SK-N-SH (cell line): Measurements from ENCODE around the gene ROBO1. TPM values are rescaled to one million over a fixed set of nuclear protein-coding genes. Genes with fewer than 3 reads are reported as not detected.

Source experiments
- CTCF ChIA-PET: fragments of 300-600, 350-600 bp; formaldehyde crosslinking; extraction: SDS; loops from one replicate; lab custom pipeline; 2021; lab: Yijun Ruan, JAX
- POLR2A ChIA-PET: fragments of 350-600 bp; sonication (Branson Sonifier 250); formaldehyde crosslinking; extraction: SDS; loops from one replicate; lab custom pipeline; 2020; ENCODE audit warnings: antibody characterized with exemption, inconsistent platforms; lab: Yijun Ruan, JAX
- DNase-seq: peaks from one replicate; pipeline ENCODE4 v3.0.0; 2012
- H2AFZ ChIP-seq: fragments of 200-600 bp; sonication (generic); 2 replicates; pipeline ENCODE4 v1.8.1; 2016; ENCODE audit warnings: antibody characterized with exemption, mild to moderate bottlenecking, low read depth
- H3F3A ChIP-seq: fragments of 200-600 bp; sonication (generic); replicated peaks from 2 replicates; pipeline ENCODE3; 2016; ENCODE audit warnings: antibody characterized with exemption, mild to moderate bottlenecking; ENCODE audit not compliant: insufficient read depth
- H3K27ac ChIP-seq, 2 experiments: fragments of 200-500 bp in 1 of 2; fragments of 200-600 bp in 1 of 2; sonication (Bioruptor generic) in 1 of 2; sonication (generic), shearing (Covaris generic) in 1 of 2; 2 replicates each; pipeline versions ENCODE4 v1.5.1 to v1.6.1; 2014 to 2016; ENCODE audit warnings: low read depth in 2 of 2, inconsistent platforms in 1 of 2, low read length in 1 of 2, mild to moderate bottlenecking in 1 of 2, mixed read lengths in 1 of 2
- H3K27me3 ChIP-seq: fragments of 200-600 bp; sonication (generic), shearing (Covaris generic); 2 replicates; pipeline ENCODE4 v1.6.1; 2016; ENCODE audit warnings: mixed run types; ENCODE audit not compliant: insufficient read depth
- H3K36me3 ChIP-seq, 2 experiments: fragments of 200-500 bp in 1 of 2; fragments of 200-600 bp in 1 of 2; sonication (Bioruptor generic) in 1 of 2; sonication (generic) in 1 of 2; replicated peaks in 1 of 2; 2 replicates each; pipeline versions ENCODE3 to v1.5.1; 2014 to 2016; ENCODE audit warnings: low read length in 1 of 2, mild to moderate bottlenecking in 1 of 2; ENCODE audit not compliant: insufficient read depth in 2 of 2, control insufficient read depth in 1 of 2
- H3K4me1 ChIP-seq, 2 experiments: fragments of 200-500 bp in 1 of 2; fragments of 200-600 bp in 1 of 2; sonication (Bioruptor generic) in 1 of 2; sonication (generic), shearing (Covaris generic) in 1 of 2; 2 replicates each; pipeline versions ENCODE4 v1.5.1 to v1.6.1; 2014 to 2016; ENCODE audit warnings: low read depth in 1 of 2, low read length in 1 of 2, mixed run types in 1 of 2; ENCODE audit not compliant: insufficient read depth in 2 of 2, control insufficient read depth in 1 of 2
- H3K4me2 ChIP-seq: fragments of 200-600 bp; sonication (generic), shearing (Covaris generic); 2 replicates; pipeline ENCODE4 v1.6.1; 2017; ENCODE audit warnings: mixed run types
- H3K4me3 ChIP-seq, 2 experiments: fragments of 200-500 bp in 1 of 2; fragments of 200-600 bp in 1 of 2; sonication (Bioruptor generic) in 1 of 2; sonication (generic), shearing (Covaris generic) in 1 of 2; 2 replicates each; pipeline versions ENCODE4 v1.5.1 to v1.8.1; 2014 to 2016; ENCODE audit warnings: low read depth in 2 of 2, inconsistent platforms in 1 of 2, low read length in 1 of 2, mild to moderate bottlenecking in 1 of 2, mixed read lengths in 1 of 2, moderate library complexity in 1 of 2
- H3K79me2 ChIP-seq: fragments of 200-600 bp; sonication (generic); 2 replicates; pipeline ENCODE4 v1.8.1; 2017; ENCODE audit warnings: mild to moderate bottlenecking; ENCODE audit not compliant: insufficient read depth
- H3K9ac ChIP-seq: fragments of 200-600 bp; sonication (generic); 2 replicates; pipeline ENCODE4 v1.6.1; 2017; ENCODE audit warnings: mixed run types
- H3K9me2 ChIP-seq: fragments of 200-600 bp; sonication (generic); 2 replicates; pipeline ENCODE4 v1.6.1; 2017; ENCODE audit warnings: mixed run types
- H3K9me3 ChIP-seq: fragments of 200-600 bp; sonication (generic); 2 replicates; pipeline ENCODE4 v1.6.1; 2017; ENCODE audit warnings: mixed run types, mild to moderate bottlenecking, moderate library complexity
- H4K20me1 ChIP-seq: fragments of 200-600 bp; sonication (generic); 2 replicates; pipeline ENCODE4 v1.6.1; 2017; ENCODE audit warnings: mild to moderate bottlenecking, mixed run types; ENCODE audit not compliant: insufficient read depth
- CHD2 ChIP-seq: fragments of 150-350 bp; IDR thresholded peaks from 2 replicates; pipeline ENCODE4 v1.6.1; 2018; ENCODE audit warnings: low read length; ENCODE audit not compliant: partially characterized antibody
- ELF1 ChIP-seq: IDR thresholded peaks from 2 replicates; pipeline ENCODE4 v1.4.0; 2012
- FOSL2 ChIP-seq: IDR thresholded peaks from 2 replicates; pipeline ENCODE4 v1.4.0; 2012; ENCODE audit warnings: low read depth, mild to moderate bottlenecking, moderate library complexity, borderline replicate concordance
- FOXM1 ChIP-seq: IDR thresholded peaks from 2 replicates; pipeline ENCODE4 v1.4.0; 2012; ENCODE audit warnings: low read depth, mild to moderate bottlenecking
- GABPA ChIP-seq: IDR thresholded peaks from 2 replicates; pipeline ENCODE4 v1.4.0; 2012; ENCODE audit warnings: low read depth, mild to moderate bottlenecking
- IRF3 ChIP-seq: fragments of 150-350 bp; IDR thresholded peaks from 2 replicates; pipeline ENCODE4 v1.6.1; 2016; ENCODE audit warnings: mild to moderate bottlenecking, low read depth, low read length
- MAX ChIP-seq: IDR thresholded peaks from 2 replicates; pipeline ENCODE4 v1.4.0; 2012; ENCODE audit warnings: low read depth
- MEF2A ChIP-seq: IDR thresholded peaks from 2 replicates; pipeline ENCODE4 v1.4.0; 2012; ENCODE audit warnings: low read depth, borderline replicate concordance
- MXI1 ChIP-seq: IDR thresholded peaks from 2 replicates; pipeline ENCODE4 v1.6.1; 2012; ENCODE audit warnings: mild to moderate bottlenecking, low read depth, low read length, improper control_type of control experiment
- NFIC ChIP-seq: IDR thresholded peaks from 2 replicates; pipeline ENCODE4 v1.4.0; 2012; ENCODE audit warnings: borderline replicate concordance
- NRF1 ChIP-seq: IDR thresholded peaks from 2 replicates; pipeline ENCODE4 v1.6.1; 2012; ENCODE audit warnings: low read depth, mild to moderate bottlenecking, low read length
- PBX3 ChIP-seq: IDR thresholded peaks from 2 replicates; pipeline ENCODE4; 2012
- RAD21 ChIP-seq: IDR thresholded peaks from 2 replicates; pipeline ENCODE4 v1.6.1; 2012; ENCODE audit warnings: mild to moderate bottlenecking, low read length
- RCOR1 ChIP-seq: fragments of 150-350 bp; IDR thresholded peaks from 2 replicates; pipeline ENCODE4 v1.6.1; 2017; ENCODE audit warnings: antibody characterized with exemption, low read length
- RFX5 ChIP-seq: IDR thresholded peaks from 2 replicates; pipeline ENCODE4 v1.6.1; 2012; ENCODE audit warnings: mild to moderate bottlenecking, improper control_type of control experiment, low read length
- RXRA ChIP-seq: IDR thresholded peaks from 2 replicates; pipeline ENCODE4 v1.4.0; 2012; ENCODE audit warnings: low read depth, mild to moderate bottlenecking, borderline replicate concordance
- SIN3A ChIP-seq: IDR thresholded peaks from 2 replicates; pipeline ENCODE4 v1.6.1; 2012; ENCODE audit warnings: low read depth, mild to moderate bottlenecking, low read length, moderate library complexity, borderline replicate concordance
- SMC3 ChIP-seq: IDR thresholded peaks from 2 replicates; pipeline ENCODE4 v1.6.1; 2012; ENCODE audit warnings: low read depth, low read length, improper control_type of control experiment
- TAF1 ChIP-seq: IDR thresholded peaks from 2 replicates; pipeline ENCODE4 v1.6.1; 2012; ENCODE audit warnings: low read depth, mild to moderate bottlenecking, low read length, moderate library complexity, borderline replicate concordance
- TCF12 ChIP-seq: IDR thresholded peaks from 2 replicates; pipeline ENCODE4 v1.4.0; 2012
- TEAD4 ChIP-seq: IDR thresholded peaks from 2 replicates; pipeline ENCODE4 v1.4.0; 2012; ENCODE audit warnings: mild to moderate bottlenecking, borderline replicate concordance; ENCODE audit not compliant: insufficient read depth
- YY1 ChIP-seq: IDR thresholded peaks from 2 replicates; pipeline ENCODE4 v1.4.0; 2012; ENCODE audit warnings: low read depth, mild to moderate bottlenecking
- WGBS: methylation state at CpG from one replicate; pipeline ENCODE4 v1.1.6; 2017; ENCODE audit warnings: low lambda C conversion rate; 5-methylcytosine and 5-hydroxymethylcytosine counted together
- polyA plus RNA-seq, 3 experiments: library from polyadenylated mRNA; depleted of rRNA; stranded (reverse); fragments of >200 nt; gene quantifications; 2 replicates each; pipeline ENCODE4 v1.2.3, GENCODE V29; 2012

Gene ROBO1
- polyA plus RNA-seq, 1 of the 3 experiments (the other 2 are of a cell fraction) = 22.7 TPM

DNA sequence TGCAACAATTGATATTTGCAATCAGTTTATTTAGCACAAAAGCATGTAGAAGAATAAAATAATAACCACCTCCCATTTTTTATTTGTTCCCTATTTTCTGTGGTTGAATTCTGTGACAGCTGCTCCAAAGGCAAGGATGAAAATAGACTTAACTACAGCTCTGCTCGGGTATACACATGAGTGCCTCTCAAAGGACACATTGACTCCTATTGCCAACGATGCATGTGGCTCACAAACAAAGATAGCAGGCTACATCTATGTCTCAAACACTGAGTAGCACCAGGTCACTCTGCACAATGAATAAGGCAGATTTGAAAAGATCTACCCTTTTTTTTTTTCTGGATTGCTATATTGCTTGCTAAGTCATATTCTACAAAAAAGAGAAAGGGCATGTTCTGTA lies 612.9 kb downstream of the ROBO1 start:
- Histone ChIP-seq H3K4me3 (no peak overlapping the region), H4K20me1 (no peaks in the 10 kb centered on the region), H3K9me3 (no peaks in the 10 kb centered on the region), H2AFZ (0 out of 2 replicates have a peak overlapping the region, but pooled peaks have one; percentile 30), H3K36me3 (no peaks in the 10 kb centered on the region), H3K79me2 (no peaks in the 10 kb centered on the region), H3K27ac (no peak overlapping the region), H3K9ac (no peak overlapping the region), H3K4me2 (no peak overlapping the region), H3K4me1 (no peaks in the 10 kb centered on the region), H3F3A (peaks cover 3% of the 10 kb centered on the region), H3K27me3 (no peaks in the 10 kb centered on the region), H3K9me2 (no peaks in the 10 kb centered on the region)
- no peak for DNase-seq
- 51% methylated on average over 2 of the region's 2 CpGs for WGBS
- TF ChIP-seq IRF3 = no peak
- no peak for TF ChIP-seq RFX5
- no peak for TF ChIP-seq RCOR1
- TF ChIP-seq TAF1 = no peak
- no peak for TF ChIP-seq GABPA
- no peak for TF ChIP-seq RXRA
- no peak for TF ChIP-seq MEF2A
- POLR2A ChIA-PET = no interaction called here
- CTCF ChIA-PET = interaction anchor here (1.0 kb wide), 1 partner anchor 208 kb away, joined by 3 read pairs; no protein-coding TSS in a partner anchor

- ChIA-PET POLR2A (no interaction called here), CTCF (no interaction called here)
- Histone ChIP-seq H3K9me3 (no peaks in the 10 kb centered on the region), H3K4me1 (no peaks in the 10 kb centered on the region), H3F3A (no peaks in the 10 kb centered on the region), H3K27ac (no peak overlapping the region), H3K4me3 (no peak overlapping the region), H3K36me3 (no peaks in the 10 kb centered on the region), H3K79me2 (no peaks in the 10 kb centered on the region), H3K9me2 (no peaks in the 10 kb centered on the region), H4K20me1 (no peaks in the 10 kb centered on the region), H3K9ac (no peak overlapping the region), H2AFZ (no peak overlapping the region), H3K4me2 (no peak overlapping the region), H3K27me3 (no peaks in the 10 kb centered on the region)
- TF ChIP-seq SIN3A (no peak), RXRA (no peak), NRF1 (no peak), CHD2 (no peak)
- DNase-seq = no peak
- WGBS = 88% methylated on average over 2 of the region's 2 CpGs
Observed at GRCh38 chr3:79148786-79149185, 619.0 kb downstream of the ROBO1 start.

DNA sequence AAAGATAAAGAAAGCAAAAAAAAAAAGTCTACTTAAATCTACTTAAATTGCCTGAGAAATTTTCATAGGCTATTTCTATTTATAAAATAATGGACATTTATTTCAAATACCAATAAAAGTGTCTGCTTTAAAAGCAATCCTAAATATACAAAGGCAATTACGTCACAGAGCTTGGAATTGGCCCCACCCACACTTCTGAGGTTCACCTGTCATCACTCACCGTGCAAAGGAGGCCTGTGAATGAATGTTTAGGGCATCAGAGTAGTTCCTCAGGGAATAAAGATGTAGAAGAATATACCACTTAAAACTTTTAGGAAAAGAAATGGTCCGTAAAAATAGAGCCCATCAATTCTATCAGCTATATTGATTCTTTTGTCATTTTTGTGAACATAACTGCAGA lies 621.8 kb downstream of the ROBO1 start:
- Histone ChIP-seq H4K20me1 (no peaks in the 10 kb centered on the region), H3K4me1 (no peaks in the 10 kb centered on the region), H3K9me3 (no peaks in the 10 kb centered on the region), H3K79me2 (no peaks in the 10 kb centered on the region), H3K27ac (no peak overlapping the region), H3K36me3 (no peaks in the 10 kb centered on the region), H3K27me3 (no peaks in the 10 kb centered on the region), H3K9me2 (no peaks in the 10 kb centered on the region), H2AFZ (no peak overlapping the region), H3K4me3 (no peak overlapping the region), H3F3A (peaks cover under 1% of the 10 kb centered on the region), H3K9ac (no peak overlapping the region), H3K4me2 (no peak overlapping the region)
- DNase-seq = no peak
- CTCF ChIA-PET = no interaction called here
- POLR2A ChIA-PET = no interaction called here
- 75% methylated on average over 3 of the region's 3 CpGs for WGBS
- TF ChIP-seq ELF1 (no peak), RAD21 (no peak), NRF1 (no peak), NFIC (no peak), TCF12 (no peak), TEAD4 (no peak), MXI1 (no peak), SMC3 (no peak), MEF2A (no peak), YY1 (no peak), FOXM1 (no peak), PBX3 (no peak), FOSL2 (no peak), MAX (no peak)
